A673 (cell line): Measurements from ENCODE around the gene CABLES1. TPM values are rescaled to one million over a fixed set of nuclear protein-coding genes. Genes with fewer than 3 reads are reported as not detected.

ENCODE experiments used
- BruUV-seq: library from RNA; stranded (reverse); fragments of 400-500 nt; replicated peaks from 2 replicates; lab custom pipeline; 2021; lab: Mats Ljungman, UMichigan
- CTCF ChIA-PET: fragments of 300-600 bp; sonication (Branson Sonifier 250); formaldehyde crosslinking; loops from one replicate; lab custom pipeline; 2022; ENCODE audit warnings: antibody characterized with exemption; lab: Charles Lee
- POLR2A ChIA-PET: fragments of 300-600 bp; sonication (Branson Sonifier 250); formaldehyde crosslinking; loops from one replicate; lab custom pipeline; 2022; ENCODE audit warnings: antibody characterized with exemption; ENCODE audit not compliant: low non-redundant PET; lab: Charles Lee
- DNase-seq: peaks from one replicate; pipeline ENCODE4 v3.0.0-alpha.2; 2015; ENCODE audit warnings: low spot score
- H3K27ac ChIP-seq: fragments of 200-600 bp; sonication (generic); 2 replicates; pipeline ENCODE4 v1.5.1; 2016; ENCODE audit warnings: mixed run types, low read depth, mild to moderate bottlenecking, mixed read lengths, antibody characterized with exemption, low read length; ENCODE audit not compliant: poor library complexity, severe bottlenecking
- H3K27me3 ChIP-seq: fragments of 200-600 bp; sonication (generic); replicated peaks from 2 replicates; pipeline ENCODE4 v1.6.1; 2017; ENCODE audit warnings: mixed run types, low read depth, mild to moderate bottlenecking, mixed read lengths, antibody characterized with exemption, low read length; ENCODE audit not compliant: insufficient read depth, poor library complexity
- H3K36me3 ChIP-seq: fragments of 200-600 bp; sonication (generic); 2 replicates; pipeline ENCODE4 v1.6.1; 2016; ENCODE audit warnings: mixed run types, mild to moderate bottlenecking, mixed read lengths, antibody characterized with exemption, low read length; ENCODE audit not compliant: insufficient read depth, poor library complexity, severe bottlenecking
- H3K4me1 ChIP-seq: fragments of 200-600 bp; sonication (generic); 2 replicates; pipeline ENCODE4 v1.6.1; 2017; ENCODE audit warnings: mixed run types, mild to moderate bottlenecking, mixed read lengths, antibody characterized with exemption, low read length; ENCODE audit not compliant: insufficient read depth, poor library complexity, severe bottlenecking
- H3K4me3 ChIP-seq: fragments of 200-600 bp; sonication (generic); 2 replicates; pipeline ENCODE4 v1.5.1; 2016; ENCODE audit warnings: low read depth, mixed run types, mild to moderate bottlenecking, mixed read lengths, low read length; ENCODE audit not compliant: poor library complexity, severe bottlenecking
- H3K9me3 ChIP-seq: fragments of 200-600 bp; sonication (generic); 2 replicates; pipeline ENCODE4 v1.6.1; 2016; ENCODE audit warnings: mixed run types, low read depth, mild to moderate bottlenecking, mixed read lengths, antibody characterized with exemption, low read length; ENCODE audit not compliant: poor library complexity, severe bottlenecking
- CTCF ChIP-seq: fragments of 300-800, 200-600 bp; sonication (generic); conservative IDR thresholded peaks from 2 replicates; pipeline ENCODE4 v1.5.1; 2017; ENCODE audit warnings: low read depth, mild to moderate bottlenecking, antibody characterized with exemption, low read length, moderate library complexity, mixed read lengths
- EZH2 ChIP-seq: fragments of 200-600 bp; sonication (generic); IDR thresholded peaks from 2 replicates; pipeline ENCODE4 v1.6.1; 2017; ENCODE audit warnings: borderline replicate concordance, low read depth, mild to moderate bottlenecking, mixed read lengths, antibody characterized with exemption, low read length; ENCODE audit not compliant: poor library complexity, severe bottlenecking
- intact Hi-C: fragments of 100-400 bp; cut with micrococcal nuclease; formaldehyde crosslinking; loops from one replicate; pipeline ENCODE4 v1.10.0; 2022; ENCODE audit not compliant: unreplicated experiment
- total RNA-seq: library from RNA; stranded (reverse); gene quantifications from 2 replicates; pipeline ENCODE4 v1.2.3, GENCODE V29; 2021

CABLES1 gene
- total RNA-seq, 1 experiment from 2014 or later, result 7.2 TPM

- intact Hi-C loops, result no loop called here
- TF ChIP-seq EZH2, result no peak
- TF ChIP-seq CTCF, result no peak
- Histone ChIP-seq H3K4me3 (no peak overlapping the region), H3K36me3 (no peaks in the 10 kb centered on the region), H3K27me3 (no peaks in the 10 kb centered on the region), H3K9me3 (no peaks in the 10 kb centered on the region), H3K27ac (no peak overlapping the region), H3K4me1 (peaks cover 2% of the 10 kb centered on the region)
- DNase-seq, result no peak
- CTCF ChIA-PET, result no interaction called here
- BruUV-seq, result no TSS peak
- POLR2A ChIA-PET, result no interaction called here
Observed at GRCh38 chr18:23200756-23201155, 65.5 kb downstream of the CABLES1 start.

- H3K27me3 ChIP-seq, result no peaks in the 10 kb centered on the region
- no peaks in the 10 kb centered on the region for H3K36me3 ChIP-seq
- TF ChIP-seq CTCF (no peak), EZH2 (no peak)
- H3K4me3 ChIP-seq, result no peak overlapping the region
- H3K27ac ChIP-seq, result no peak overlapping the region
- DNase-seq, result no peak
- POLR2A ChIA-PET, result no interaction called here
- no TSS peak for BruUV-seq
- H3K4me1 ChIP-seq, result no peaks in the 10 kb centered on the region
- H3K9me3 ChIP-seq, result no peaks in the 10 kb centered on the region
- CTCF ChIA-PET, result no interaction called here
- intact Hi-C loops, result no loop called here
Observed at GRCh38 chr18:23201741-23202140, 66.5 kb downstream of the CABLES1 start.

DNA sequence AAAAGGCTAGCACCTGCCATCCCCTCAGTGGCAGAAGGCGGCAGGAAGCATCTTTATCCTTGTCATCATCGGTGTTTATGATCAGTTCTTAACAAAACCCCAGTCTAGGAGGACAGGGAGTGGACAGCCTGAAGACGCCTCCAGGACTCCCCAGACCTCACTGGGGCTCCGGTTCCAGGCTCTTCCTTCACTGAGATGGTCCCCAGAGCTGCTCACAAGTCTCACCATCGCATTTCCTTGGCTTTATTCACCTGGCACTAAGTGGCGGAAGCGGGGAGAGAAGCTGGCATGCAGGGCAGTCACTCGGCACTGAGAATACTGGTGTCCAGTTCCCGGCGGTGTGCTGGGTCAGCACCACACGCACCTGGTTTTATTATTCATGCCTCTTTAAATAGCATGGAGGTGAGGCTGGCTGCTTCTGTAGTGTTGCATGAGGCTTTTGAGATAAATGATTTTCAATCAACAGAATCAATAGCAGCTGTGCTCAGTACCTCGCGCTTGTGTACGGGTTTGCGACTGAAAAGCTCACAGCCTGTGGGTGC is 68.7 kb downstream of the CABLES1 start:
- Histone ChIP-seq H3K9me3 (no peaks in the 10 kb centered on the region), H3K36me3 (no peaks in the 10 kb centered on the region), H3K27me3 (no peaks in the 10 kb centered on the region), H3K27ac (no peak overlapping the region), H3K4me1 (no peaks in the 10 kb centered on the region), H3K4me3 (no peak overlapping the region)
- ChIA-PET CTCF (interaction anchor here (0.5 kb wide), 1 partner anchor 1152 kb away, joined by 3 read pairs; no protein-coding TSS in a partner anchor), POLR2A (no interaction called here)
- no peak for TF ChIP-seq CTCF
- TF ChIP-seq EZH2, result no peak
- no peak for DNase-seq
- intact Hi-C loops, result no loop called here
- BruUV-seq, result no TSS peak
